ENCODE data around the gene GLOD5.

GLOD5 gene

GRCh38 chrX:48761674-48762471, at the start of gene GLOD5:
TSS of gene GLOD5 (plus strand) at chrX:48761747. CDS start at chrX:48761791, 44 bp downstream.
- DNase-seq (ENCODE audit: low spot score) = no peak

GRCh38 chrX:48711929-48712505, 49.5 kb upstream of the GLOD5 start:
- no peak for DNase-seq (ENCODE audit: low spot score)

GRCh38 chrX:48713847-48714246, 47.7 kb upstream of the GLOD5 start:
- no peak for DNase-seq (ENCODE audit: low spot score)

GRCh38 chrX:48714573-48714972, 47.0 kb upstream of the GLOD5 start:
- DNase-seq (ENCODE audit: low spot score) = no peak

GRCh38 chrX:48715072-48715471, 46.5 kb upstream of the GLOD5 start:
- peak; percentile 53 for DNase-seq (ENCODE audit: low spot score)

GRCh38 chrX:48715876-48716502, 45.6 kb upstream of the GLOD5 start:
- no peak for DNase-seq (ENCODE audit: low spot score)

GRCh38 chrX:48719958-48720357, 41.6 kb upstream of the GLOD5 start:
- no peak for DNase-seq (ENCODE audit: low spot score)

GRCh38 chrX:48720577-48721250, 40.8 kb upstream of the GLOD5 start:
- DNase-seq (ENCODE audit: low spot score) = no peak

GRCh38 chrX:48721916-48722315, 39.6 kb upstream of the GLOD5 start:
- DNase-seq (ENCODE audit: low spot score) = no peak

- DNase-seq (ENCODE audit: low spot score) = no peak
Observed at GRCh38 chrX:48726596-48726995, 35.0 kb upstream of the GLOD5 start.

- no peak for DNase-seq (ENCODE audit: low spot score)
Observed at GRCh38 chrX:48728653-48729052, 32.9 kb upstream of the GLOD5 start.

GRCh38 chrX:48736303-48736702, 25.2 kb upstream of the GLOD5 start:
- no peak for DNase-seq (ENCODE audit: low spot score)

GRCh38 chrX:48736878-48737212, 24.7 kb upstream of the GLOD5 start:
- DNase-seq (ENCODE audit: low spot score) = no peak

GRCh38 chrX:48737213-48737938, 24.2 kb upstream of the GLOD5 start:
- peak; percentile 97 for DNase-seq (ENCODE audit: low spot score)

- no peak for DNase-seq (ENCODE audit: low spot score)
Observed at GRCh38 chrX:48737940-48738339, 23.6 kb upstream of the GLOD5 start.

GRCh38 chrX:48741834-48742233, 19.7 kb upstream of the GLOD5 start:
- DNase-seq (ENCODE audit: low spot score) = no peak

GRCh38 chrX:48745222-48745621, 16.3 kb upstream of the GLOD5 start:
- DNase-seq (ENCODE audit: low spot score) = no peak

GRCh38 chrX:48747415-48748016, 14.0 kb upstream of the GLOD5 start:
- DNase-seq (ENCODE audit: low spot score) = no peak

- DNase-seq (ENCODE audit: low spot score) = no peak
Observed at GRCh38 chrX:48749182-48749581, 12.4 kb upstream of the GLOD5 start.

GRCh38 chrX:48751343-48751742, 10.2 kb upstream of the GLOD5 start:
- no peak for DNase-seq (ENCODE audit: low spot score)

- no peak for DNase-seq (ENCODE audit: low spot score)
Observed at GRCh38 chrX:48752498-48752897, 9.0 kb upstream of the GLOD5 start.

- DNase-seq (ENCODE audit: low spot score) = no peak
Observed at GRCh38 chrX:48753708-48754228, 7.8 kb upstream of the GLOD5 start.
